SK-N-DZ (cell line): Measurements from ENCODE around the gene GMPR.
"Not testable (repeated sequence)": the region's sequence is repeated elsewhere in the genome, so short reads cannot be mapped to it uniquely, and the experiment has no call there.

ENCODE experiments used
- DNase-seq: peaks from one replicate; pipeline ENCODE4 v3.0.0-alpha.2; 2015; ENCODE audit warnings: low spot score

The GMPR gene

DNA sequence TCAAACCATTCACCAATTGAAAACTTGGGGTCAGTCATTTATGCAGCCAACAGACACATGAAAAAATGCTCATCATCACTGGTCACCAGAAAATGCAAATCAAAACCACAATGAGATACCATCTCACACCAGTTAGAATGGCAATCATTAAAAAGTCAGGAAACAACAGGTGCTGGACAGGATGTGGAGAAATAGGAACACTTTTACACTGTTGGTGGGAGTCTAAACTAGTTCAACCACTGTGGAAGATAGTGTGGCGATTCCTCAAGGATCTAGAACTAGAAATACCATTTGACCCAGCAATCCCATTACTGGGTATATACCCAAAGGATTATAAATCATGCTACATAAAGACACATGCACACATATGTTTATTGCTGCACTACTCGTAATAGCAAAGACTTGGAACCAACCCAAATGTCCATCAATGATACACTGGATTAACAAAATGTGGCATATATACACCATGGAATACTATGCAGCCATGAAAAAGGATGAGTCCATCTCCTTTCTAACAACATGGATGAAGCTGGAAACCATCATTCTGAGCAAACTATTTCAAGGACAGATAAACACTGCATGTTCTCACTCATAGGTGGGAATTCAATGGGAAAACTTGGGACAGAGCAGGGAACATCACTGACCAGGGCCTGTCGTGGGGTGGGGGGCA, 13.2 kb upstream of the GMPR start:
- DNase-seq: not testable (repeated sequence)

DNA sequence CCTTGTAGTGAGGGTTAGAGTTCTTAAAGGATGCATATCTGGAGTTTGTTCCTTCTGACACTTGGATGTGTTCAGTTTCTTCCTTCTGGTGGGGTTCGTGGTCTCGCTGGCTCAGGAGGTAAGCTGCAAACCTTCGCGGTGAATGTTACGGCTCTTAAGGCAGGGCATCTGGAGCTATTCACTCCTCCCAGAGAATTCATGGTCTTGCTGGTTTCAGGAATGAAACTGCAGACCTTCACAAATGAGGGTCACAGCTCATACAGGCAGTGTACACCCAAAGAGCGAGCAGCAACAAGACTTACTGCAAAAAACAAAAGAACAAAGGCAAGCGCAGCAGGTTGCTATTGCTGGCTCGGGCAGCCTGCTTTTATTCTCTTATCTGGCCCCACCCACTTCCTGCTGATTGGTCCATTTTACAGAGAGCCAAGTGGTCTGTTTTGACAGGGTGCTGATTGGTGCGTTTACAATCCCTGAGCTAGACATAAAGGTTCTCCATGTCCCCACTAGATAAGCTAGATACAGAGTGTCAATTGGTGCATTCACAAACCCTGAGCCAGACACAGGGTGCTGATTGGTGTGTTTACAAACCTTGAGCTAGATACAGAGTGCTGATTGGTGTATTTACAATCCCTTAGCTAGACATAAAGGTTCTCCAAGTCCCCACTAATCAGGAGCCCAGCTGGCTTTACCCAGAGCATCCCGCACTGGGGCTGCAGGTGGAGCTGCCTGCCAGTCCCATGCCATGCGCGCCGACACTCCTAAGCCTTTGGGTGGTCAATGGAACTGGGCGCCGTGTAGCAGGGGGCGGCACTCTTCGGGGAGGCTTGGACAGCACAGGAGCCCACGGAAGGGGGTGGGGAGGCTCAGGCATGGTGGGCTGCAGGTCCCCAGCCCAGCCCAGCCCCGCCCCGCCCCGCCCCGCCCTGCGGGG, 12.0 kb upstream of the GMPR start:
- not testable (repeated sequence) for DNase-seq

DNA sequence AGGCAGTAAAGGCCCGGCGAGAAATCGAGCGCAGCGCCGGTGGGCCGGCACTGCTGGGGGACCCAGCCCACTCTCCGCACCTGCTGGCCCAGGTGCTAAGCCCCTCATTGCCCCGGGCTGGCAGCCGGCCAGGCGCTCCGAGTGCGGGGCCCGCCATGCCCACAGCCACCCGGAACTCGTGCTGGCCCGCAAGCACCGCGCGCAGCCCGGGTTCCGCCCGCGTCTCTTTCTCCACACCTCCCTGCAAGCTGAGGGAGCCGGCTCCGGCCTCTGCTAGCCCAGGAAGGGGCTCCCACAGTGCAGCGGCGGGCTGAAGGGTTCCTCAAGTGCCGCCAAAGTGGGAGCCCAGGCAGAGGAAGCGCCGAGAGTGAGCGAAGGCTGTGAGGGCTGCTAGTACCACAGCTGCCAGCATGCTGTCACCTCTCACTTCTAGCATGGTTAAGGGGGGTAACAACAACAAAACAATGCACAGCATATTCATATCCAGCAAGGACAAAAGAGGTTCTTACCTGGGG, 11.3 kb upstream of the GMPR start:
- no peak for DNase-seq

DNA sequence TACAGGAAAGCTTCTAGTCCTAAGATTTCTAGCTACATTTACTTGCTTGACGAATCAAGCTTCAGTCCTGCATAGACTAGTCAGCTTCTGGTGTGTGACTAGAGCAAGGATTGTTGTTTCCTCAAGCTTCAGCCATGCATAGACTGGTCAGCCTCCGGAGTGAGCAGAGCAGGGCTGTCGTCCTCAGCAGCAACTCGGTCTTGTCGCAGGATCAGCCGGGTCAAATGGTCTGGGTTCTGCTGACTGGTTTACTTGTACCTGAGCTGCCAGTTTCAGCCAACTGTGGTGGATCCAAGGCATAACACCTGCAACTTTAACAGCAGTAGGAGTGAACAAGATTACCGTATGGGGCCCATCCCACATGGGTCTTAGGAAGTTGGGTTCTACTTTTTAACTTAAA, 10.8 kb upstream of the GMPR start:
- DNase-seq: no peak

DNA sequence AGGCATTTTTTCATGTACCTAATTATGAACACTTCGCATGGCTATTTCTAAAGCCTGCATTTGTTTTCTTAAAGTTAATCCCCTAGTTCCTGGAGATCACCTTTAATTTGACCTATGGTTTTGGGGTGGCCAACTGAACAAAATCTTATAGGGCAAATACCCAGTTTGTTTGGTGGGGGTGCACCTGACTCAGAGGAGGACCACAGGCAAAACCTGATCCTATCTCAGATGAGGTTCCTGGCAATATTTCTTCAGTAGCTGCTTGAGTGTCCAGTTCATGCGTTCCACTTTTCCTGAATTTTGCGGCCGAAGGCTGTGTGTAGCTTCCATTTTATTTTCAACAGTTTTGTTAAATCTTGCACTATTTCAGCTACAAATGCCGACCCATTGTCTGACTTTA, 10.3 kb upstream of the GMPR start:
- no peak for DNase-seq

DNA sequence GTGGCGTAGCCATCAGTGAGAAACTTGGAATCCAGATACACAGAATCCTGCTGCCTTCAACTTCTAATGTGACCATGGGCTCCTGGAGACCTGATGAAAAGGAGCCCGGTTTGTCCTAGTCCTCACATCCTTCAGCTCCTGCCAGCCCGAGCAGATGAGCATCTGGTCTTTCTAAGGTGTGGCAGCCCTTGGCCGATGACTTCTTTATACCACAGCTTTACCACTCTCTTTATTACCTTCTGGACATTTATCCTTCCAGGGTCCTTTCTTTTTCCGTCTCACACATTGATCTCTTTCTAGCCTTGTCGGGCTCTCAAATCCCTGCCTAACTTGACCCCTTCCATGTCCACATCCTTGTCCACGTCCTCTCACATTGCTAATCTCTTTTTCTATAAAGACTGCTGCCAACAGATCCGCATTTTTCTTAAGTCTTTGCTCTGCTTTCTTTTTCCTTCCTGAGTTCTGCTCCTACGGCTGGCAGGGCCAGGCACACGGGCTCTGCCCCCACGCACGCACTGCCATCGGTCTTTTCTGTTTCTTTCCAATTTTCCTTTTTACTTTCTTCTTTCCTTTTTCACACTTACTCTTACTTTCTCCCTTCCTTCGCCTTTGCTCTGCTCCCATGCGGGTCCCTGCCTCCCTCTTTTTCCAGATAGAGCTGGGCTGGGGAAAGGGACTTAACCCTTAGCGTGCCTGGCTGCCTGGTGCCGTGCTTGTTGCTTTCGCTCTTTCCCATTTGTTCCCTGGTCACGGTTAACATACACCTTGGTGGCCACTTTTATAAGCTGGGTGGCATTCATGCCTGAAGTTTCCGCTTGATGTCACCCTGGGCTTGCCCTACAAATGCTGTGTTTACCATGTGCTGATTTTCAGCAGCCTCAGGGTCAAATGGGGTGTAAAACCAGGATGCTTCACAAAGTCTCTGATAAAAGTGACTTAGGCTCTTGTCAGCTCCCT, 9.4 kb upstream of the GMPR start:
- no peak for DNase-seq

DNA sequence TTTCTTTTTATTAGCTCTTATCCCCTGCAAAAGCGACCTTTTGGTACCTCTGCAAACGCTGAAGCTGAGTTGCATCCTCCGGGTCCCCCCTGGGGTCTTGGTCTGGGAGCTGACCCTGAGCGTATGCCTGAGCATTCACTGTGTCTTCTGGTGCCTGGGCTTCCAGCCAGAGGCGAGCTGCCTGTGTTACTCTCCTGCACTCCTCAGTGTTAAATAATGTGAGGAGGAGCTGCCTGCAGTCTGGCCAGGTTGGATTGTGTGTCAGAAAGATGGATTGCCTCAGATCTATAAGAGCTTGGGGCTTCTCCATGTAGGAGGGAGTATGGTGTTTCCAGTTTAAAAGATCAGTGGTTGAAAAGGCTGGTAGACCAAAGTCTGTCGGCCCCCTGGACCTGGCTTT, 8.7 kb upstream of the GMPR start:
- no peak for DNase-seq

DNA sequence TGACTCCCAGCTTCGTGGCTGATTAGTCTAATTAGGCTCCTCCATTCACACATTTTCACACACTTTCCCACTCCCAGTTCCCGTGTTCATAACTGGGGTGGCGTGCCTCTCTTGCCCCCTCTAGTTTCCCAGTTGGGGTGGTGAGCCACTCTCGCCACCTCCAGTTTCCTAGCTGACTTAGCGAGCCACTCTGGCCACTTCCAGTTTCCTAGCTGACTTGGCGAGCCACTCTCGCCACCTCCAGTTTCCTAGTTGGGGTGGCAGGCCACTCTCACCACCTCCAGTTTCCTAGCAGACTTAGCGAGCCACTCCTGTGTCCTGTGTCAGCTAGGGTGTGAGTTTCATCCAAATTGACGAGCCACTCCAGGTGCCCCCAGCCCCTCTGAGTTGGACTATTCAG, 7.4 kb upstream of the GMPR start:
- no peak for DNase-seq

DNA sequence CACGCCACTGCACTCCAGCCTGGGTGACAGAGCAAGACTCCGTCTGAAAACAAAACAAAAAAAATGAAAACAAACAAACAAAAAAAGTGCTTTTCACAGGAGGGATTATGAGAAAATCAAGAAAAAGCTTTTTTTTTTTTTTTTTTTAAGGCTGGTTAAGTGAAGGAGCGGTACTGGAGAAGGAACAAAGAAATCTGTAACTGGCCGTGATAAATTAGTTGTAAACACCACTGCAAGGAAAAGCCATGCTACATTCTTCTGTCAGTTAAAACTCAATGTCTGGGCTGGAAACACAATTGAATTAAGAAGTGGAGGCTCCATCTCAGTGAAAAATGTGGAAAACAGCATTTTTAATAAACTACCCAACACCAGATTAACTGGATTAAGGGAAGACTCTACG, 6.3 kb upstream of the GMPR start:
- DNase-seq: peak; percentile 37

DNA sequence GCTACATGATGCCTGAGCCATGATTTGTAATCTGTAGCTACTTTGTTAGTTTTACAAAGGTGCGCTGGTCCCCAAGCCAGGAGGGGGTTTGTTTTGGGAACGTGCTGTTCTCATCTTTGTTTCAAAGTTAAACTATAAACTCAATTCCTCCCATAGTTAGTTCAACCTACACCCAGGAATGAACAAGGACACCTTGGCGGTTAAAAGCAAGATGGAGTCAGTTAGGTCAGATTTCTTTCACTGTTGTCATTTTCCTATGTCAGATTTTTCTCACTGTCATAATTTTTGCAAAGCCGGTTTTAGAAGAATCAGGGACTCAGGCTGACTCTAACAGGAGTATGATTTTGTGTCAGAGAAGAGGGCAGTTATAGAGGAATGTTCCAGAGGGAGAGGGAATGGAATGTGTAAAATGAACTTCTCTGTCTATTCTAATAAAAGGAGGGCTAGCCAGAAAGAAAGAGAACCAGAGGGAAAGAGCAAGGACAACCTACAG, 2.3 kb upstream of the GMPR start:
- no peak for DNase-seq

DNA sequence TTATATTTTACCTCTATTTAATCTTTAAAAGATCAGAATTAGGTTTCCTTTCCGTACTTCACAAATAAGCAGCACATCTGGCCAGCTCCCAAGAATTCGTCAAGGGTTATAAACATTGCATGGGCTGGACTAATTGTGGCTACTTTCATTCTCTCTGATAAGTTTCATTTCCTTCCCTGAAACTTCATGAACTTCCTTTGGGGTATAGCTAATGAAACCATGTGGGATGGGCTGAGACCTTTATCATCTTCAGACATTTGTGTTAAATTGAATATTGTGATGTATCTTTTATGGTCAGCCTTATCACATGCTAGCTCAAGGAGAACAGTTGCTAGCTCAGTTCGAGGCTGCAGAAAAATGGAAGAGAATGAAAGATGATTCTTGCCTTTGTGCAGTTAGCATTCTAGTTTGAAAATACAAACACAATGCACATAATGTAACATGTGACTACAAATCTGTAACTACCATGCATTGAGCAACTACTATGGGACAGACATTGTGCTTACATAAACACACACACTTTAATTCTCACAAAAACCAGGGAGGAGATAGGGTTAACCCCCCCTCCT, 1.7 kb upstream of the GMPR start:
- DNase-seq: no peak

DNA sequence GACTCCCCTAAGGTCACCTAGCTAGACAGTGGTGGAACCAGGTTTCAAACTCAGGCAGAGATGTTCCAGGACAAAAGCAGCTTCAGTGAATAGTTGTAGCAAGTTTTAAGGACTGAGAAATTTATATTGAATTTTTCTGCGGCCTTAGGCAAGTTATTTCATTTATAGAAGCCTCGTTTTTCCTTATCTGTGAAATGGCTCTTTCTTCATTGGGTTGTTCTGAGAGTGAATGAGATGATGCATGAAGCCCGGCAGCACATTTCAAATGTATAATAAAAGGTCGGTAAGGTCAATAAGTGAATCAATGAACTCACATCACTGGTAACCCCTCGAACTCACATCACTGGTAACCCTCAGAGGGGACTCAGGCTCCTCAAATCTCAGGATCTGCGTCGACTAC, 1.1 kb upstream of the GMPR start:
- DNase-seq: no peak

DNA sequence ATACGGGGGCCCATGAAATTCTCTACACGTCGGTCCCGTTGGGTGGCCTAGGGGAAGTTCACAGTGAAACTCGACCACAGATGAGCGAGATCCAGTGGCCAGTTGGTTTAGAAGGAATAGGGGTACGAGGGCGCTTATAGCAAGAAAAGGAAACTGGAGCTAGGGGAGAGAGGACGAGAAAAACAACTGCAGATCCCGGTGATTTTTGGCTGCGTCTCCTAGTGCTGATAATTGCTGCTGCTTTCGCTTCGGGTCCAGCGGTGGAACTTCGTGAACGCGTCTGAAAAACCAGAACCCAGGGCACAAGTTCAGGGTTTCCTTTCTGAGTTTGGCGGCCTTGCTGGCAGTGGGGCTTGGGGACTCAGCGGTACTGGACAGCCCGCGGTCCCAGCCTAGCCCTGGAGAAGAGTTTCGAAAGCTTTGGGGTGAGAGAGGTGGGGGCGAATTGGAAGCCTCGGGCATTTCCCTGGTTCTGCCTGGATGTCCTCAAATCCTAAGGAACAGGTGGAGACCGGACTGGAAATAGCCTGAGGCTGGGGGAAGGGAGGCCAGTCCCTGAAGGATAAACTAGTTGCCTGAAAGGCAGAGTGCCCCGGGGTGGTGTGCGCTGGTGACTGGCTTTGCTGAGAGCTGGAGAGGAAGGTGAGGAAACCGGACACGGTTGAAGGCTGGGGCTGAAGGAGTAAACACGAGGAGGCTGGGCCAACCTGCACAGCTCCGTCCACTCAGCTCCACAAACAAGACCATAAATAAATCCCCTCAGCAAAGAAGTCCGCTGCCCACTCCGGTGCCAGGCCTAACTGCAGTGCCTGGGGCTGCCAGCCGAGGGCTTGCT, 793 bp downstream of the GMPR start:
- DNase-seq: peak; percentile 54

DNA sequence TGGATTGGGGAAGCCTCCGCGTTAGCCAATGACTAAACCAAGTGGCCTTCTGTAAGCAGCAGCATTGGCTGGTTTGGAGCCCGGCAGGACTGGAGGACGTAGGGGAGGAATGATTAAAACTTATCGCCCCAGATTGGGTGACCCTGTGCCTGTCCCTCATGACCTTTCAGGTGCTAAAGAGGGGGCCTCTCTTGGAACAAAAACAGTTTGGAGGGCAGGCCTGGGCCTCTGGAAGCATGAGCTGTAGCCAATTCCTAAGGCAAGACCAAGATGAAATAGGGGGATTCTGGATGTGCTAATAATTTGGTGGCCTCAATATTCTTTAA, 1.4 kb downstream of the GMPR start:
- no peak for DNase-seq

DNA sequence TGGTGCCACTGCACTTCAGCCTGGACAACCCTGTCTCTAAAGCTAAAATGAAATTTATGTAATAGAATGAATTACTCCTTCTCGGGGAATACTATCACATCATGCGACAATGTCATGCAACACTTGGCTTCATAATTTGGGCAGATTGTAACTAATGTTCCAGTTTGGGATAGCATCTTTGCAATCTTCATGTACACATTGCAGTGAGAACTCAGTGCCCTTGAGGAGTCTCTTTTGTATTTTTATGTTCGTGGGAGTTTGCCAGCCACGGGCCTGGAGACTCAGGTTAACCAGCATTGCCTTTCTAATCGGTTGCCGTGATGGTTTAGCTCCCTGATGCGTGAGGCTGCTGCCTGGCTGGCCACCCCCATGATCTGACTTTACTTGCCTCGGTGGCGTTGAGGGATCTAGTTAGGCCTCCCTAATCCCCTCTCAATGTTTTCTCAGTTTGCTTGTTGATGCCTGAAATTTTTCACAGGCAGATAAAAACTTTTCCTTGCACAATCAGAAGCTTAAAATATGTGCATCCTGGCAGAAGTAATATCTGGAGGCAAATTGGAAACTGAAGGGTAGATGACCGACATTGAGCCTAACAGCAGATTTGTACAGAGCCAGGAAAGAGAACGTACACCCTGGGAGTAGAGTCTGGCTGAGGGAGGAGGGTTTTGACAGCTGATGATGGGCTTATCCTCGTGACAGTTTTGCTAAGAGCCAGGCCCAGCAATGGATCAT, 2.4 kb downstream of the GMPR start:
- no peak for DNase-seq

DNA sequence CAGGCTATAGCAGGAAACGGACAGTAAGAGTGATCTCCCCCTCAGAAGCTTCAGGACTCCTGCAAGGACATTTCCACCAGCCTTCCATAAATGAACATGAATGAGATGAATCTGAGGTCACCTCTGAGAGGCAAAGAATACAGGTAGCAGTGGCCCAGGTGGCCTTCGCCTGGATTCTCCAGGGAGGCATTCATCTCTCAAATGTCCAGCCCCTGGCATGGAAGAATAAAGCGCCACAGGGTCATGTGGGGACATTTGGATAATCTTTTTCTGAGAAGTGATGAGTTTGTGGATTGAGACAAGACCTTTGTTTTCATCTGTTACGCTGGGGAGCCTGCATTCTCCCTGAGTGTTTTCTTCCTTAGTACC, 2.9 kb downstream of the GMPR start:
- no peak for DNase-seq

DNA sequence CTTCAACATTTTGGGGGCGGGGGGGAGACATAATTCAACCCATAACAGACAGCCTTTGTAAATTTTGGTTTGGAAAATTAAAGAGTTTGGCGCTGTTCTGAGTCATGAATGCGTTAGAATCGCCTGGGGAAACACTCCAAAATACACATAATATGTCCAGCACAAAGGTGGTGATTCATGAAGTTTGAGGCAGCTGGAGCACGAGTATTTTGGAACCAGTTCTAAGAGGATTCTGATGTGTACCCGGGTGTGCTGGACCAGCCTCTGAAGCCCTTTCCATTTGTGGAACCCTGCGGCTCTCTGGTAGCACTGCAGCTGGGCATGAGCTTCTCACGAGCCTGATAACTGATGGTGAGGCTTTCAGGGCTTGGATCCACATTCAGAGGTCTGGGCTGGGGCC, 4.7 kb downstream of the GMPR start:
- DNase-seq: no peak

DNA sequence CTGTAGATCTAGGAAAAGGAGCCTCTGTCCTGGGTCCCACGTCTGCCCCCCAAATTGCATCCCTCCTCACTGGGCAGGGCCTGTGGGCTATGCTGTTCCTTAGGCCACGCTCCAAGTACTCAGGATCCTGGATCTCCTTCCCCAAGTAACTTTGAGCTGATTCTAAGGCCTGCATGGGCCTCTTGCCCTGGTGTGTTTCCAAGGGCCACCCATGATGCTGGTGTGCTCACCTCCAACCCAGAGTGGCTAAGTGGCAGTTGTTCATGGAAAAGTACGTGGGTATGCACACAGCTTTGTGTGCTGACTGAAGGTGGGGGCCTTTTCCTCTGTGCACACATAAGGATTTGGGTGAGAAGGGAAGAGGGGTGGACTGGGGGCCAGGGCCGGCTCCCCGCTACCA, 5.3 kb downstream of the GMPR start:
- DNase-seq: no peak

DNA sequence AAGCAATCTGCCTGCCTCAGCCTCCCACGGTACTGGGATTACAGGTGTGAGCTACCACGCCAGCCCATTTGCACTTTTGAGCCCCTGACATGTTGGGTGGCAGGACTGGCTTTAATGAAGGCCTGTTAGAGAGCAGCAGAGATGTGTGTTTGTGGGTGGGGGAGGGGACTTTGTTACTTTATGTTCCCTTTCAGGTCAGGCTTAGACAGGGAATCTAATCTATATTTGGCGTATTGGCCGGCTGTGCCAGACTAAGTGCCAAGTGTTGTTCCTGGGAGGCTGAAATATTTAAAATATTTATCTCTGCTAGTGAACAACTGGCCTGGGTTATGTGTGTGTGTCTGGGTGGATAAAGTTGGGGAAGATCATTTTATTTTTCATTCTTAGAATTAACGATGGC, 6.1 kb downstream of the GMPR start:
- no peak for DNase-seq
